Suprapubic skin (tissue), 4 donors: ENCODE measurements around the gene RRAD. TPM values are rescaled to one million over a fixed set of nuclear protein-coding genes. Genes with fewer than 3 reads are reported as not detected.

Source experiments
- DNase-seq, 2 donors: peaks; one replicate each; pipeline ENCODE4 v3.0.0-alpha.2; 2019; ENCODE audit warnings: low spot score in 2 of 2
- H3K27ac ChIP-seq: fragments of 200-600 bp; sonication (generic); one replicate; pipeline ENCODE4 v1.5.1; 2019
- H3K27me3 ChIP-seq: fragments of 200-600 bp; sonication (generic); one replicate; pipeline ENCODE4 v1.5.1; 2019
- H3K36me3 ChIP-seq: fragments of 200-600 bp; sonication (generic); one replicate; pipeline ENCODE4 v1.5.1; 2019
- H3K4me1 ChIP-seq: fragments of 200-600 bp; sonication (generic); one replicate; pipeline ENCODE4 v1.5.1; 2019
- H3K4me3 ChIP-seq: fragments of 200-600 bp; sonication (generic); one replicate; pipeline ENCODE4 v1.5.1; 2019; ENCODE audit warnings: mild to moderate bottlenecking
- H3K9me3 ChIP-seq: fragments of 200-600 bp; sonication (generic); one replicate; pipeline ENCODE4 v1.5.1; 2019
- CTCF ChIP-seq, 2 donors: fragments of 200-600 bp in 1 of 2; fragments of 450-650 bp in 1 of 2; sonication (generic) in 1 of 2; IDR thresholded peaks; one replicate each; pipeline ENCODE4 v1.5.1; 2016 to 2019; ENCODE audit warnings: antibody characterized with exemption in 2 of 2, mild to moderate bottlenecking in 1 of 2, moderate library complexity in 1 of 2
- EP300 ChIP-seq: sonication (generic); formaldehyde crosslinking; IDR thresholded peaks from one replicate; pipeline ENCODE4 v1.6.1; 2017; ENCODE audit warnings: antibody characterized with exemption
- POLR2A ChIP-seq, 2 donors: fragments of 450-650 bp; IDR thresholded peaks; one replicate each; pipeline ENCODE4 v1.6.1; 2017; ENCODE audit warnings: antibody characterized with exemption in 2 of 2, mild to moderate bottlenecking in 2 of 2, moderate library complexity in 2 of 2
- POLR2AphosphoS5 ChIP-seq, 3 donors: sonication (generic); formaldehyde crosslinking; IDR thresholded peaks; one replicate each; pipeline ENCODE4 v1.6.1; 2017; ENCODE audit warnings: antibody characterized with exemption in 3 of 3
- WGBS: methylation state at CpG from one replicate; pipeline ENCODE4 v1.1.5; 2018; 5-methylcytosine and 5-hydroxymethylcytosine counted together
- total RNA-seq, 4 donors: library from RNA; depleted of rRNA; stranded (reverse); fragments of >200 nt; gene quantifications; one replicate each; pipeline ENCODE4 v1.1.0, GENCODE V29; 2016

RRAD gene
- total RNA-seq, 4 donors from 2014 or later, result 1.5 to 12.1 (median 4.6) TPM

GRCh38 chr16:66919569-66920298 is 5.6 kb downstream of the RRAD start:
- no peak overlapping the region for H3K27ac ChIP-seq
- TF ChIP-seq POLR2A (IDR thresholded peaks at IDR 0.05) (no peak), POLR2AphosphoS5 (IDR thresholded peaks at IDR 0.05) (no peak), EP300 (no peak), CTCF (IDR thresholded peaks at IDR 0.05) (no peak)
- H3K4me1 ChIP-seq, result peaks cover 8% of the 10 kb centered on the region
- no peak for DNase-seq
- H3K27me3 ChIP-seq, result peaks cover 27% of the 10 kb centered on the region
- no peaks in the 10 kb centered on the region for H3K9me3 ChIP-seq
- no peaks in the 10 kb centered on the region for H3K36me3 ChIP-seq
- 74% methylated on average over 3 of the region's 5 CpGs for WGBS
- no peak overlapping the region for H3K4me3 ChIP-seq

GRCh38 chr16:66918803-66919568 is 6.3 kb downstream of the RRAD start, which contains the start of gene CDH16:
CDH16 (minus strand) TSS chr16:66918885; CDS start chr16:66918065, 820 bp downstream.
- peaks cover 5% of the 10 kb centered on the region for H3K4me1 ChIP-seq
- no peaks in the 10 kb centered on the region for H3K36me3 ChIP-seq
- peaks cover 20% of the 10 kb centered on the region for H3K27me3 ChIP-seq
- DNase-seq, result no peak
- no peaks in the 10 kb centered on the region for H3K9me3 ChIP-seq
- no peak within 1 kb of the TSS for H3K4me3 ChIP-seq
- TF ChIP-seq EP300, result no peak
- TF ChIP-seq POLR2A (IDR thresholded peaks at IDR 0.05), result no peak
- no peak for TF ChIP-seq POLR2AphosphoS5 (IDR thresholded peaks at IDR 0.05)
- TF ChIP-seq CTCF (IDR thresholded peaks at IDR 0.05), result no peak
- no peak within 1 kb of the TSS for H3K27ac ChIP-seq
- 64% methylated on average over 4 of the region's 7 CpGs for WGBS

- Histone ChIP-seq H3K27me3 (peaks cover 14% of the 10 kb centered on the region), H3K27ac (no peak overlapping the region), H3K9me3 (no peaks in the 10 kb centered on the region), H3K4me3 (no peak overlapping the region), H3K4me1 (no peaks in the 10 kb centered on the region), H3K36me3 (no peaks in the 10 kb centered on the region)
- TF ChIP-seq POLR2AphosphoS5 (IDR thresholded peaks at IDR 0.05) (no peak), POLR2A (IDR thresholded peaks at IDR 0.05) (no peak), EP300 (no peak), CTCF (IDR thresholded peaks at IDR 0.05) (no peak)
- no peak for DNase-seq
- WGBS, result 88% methylated on average over 4 of the region's 6 CpGs
These were observed 7.0 kb downstream of the RRAD start for GRCh38 chr16:66918355-66918754.

GRCh38 chr16:66917741-66918140 is 7.6 kb downstream of the RRAD start:
- Histone ChIP-seq H3K27ac (no peak overlapping the region), H3K36me3 (no peaks in the 10 kb centered on the region), H3K4me1 (no peaks in the 10 kb centered on the region), H3K4me3 (no peak overlapping the region), H3K27me3 (peaks cover 10% of the 10 kb centered on the region), H3K9me3 (no peaks in the 10 kb centered on the region)
- TF ChIP-seq POLR2A (IDR thresholded peaks at IDR 0.05), result no peak
- no peak for TF ChIP-seq EP300
- 87% methylated on average over 9 of the region's 9 CpGs for WGBS
- no peak for DNase-seq

GRCh38 chr16:66916518-66916917 is 8.8 kb downstream of the RRAD start:
- WGBS, result 88% methylated on average over 6 of the region's 6 CpGs
- no peaks in the 10 kb centered on the region for H3K9me3 ChIP-seq
- no peak for TF ChIP-seq EP300
- no peak for TF ChIP-seq CTCF (IDR thresholded peaks at IDR 0.05)
- TF ChIP-seq POLR2A (IDR thresholded peaks at IDR 0.05), result no peak
- TF ChIP-seq POLR2AphosphoS5 (IDR thresholded peaks at IDR 0.05), result no peak

More at GRCh38 chr16:66916518-66916917, 8.8 kb downstream of the RRAD start:
- Histone ChIP-seq H3K27ac (no peak overlapping the region), H3K4me3 (no peak overlapping the region), H3K4me1 (no peaks in the 10 kb centered on the region), H3K36me3 (no peaks in the 10 kb centered on the region), H3K27me3 (peaks cover 9% of the 10 kb centered on the region)
- DNase-seq, result no peak
